Endothelial cell of umbilical vein (primary cell): Measurements from ENCODE around the gene CFAP99. TPM values are rescaled to one million over a fixed set of nuclear protein-coding genes. Genes with fewer than 3 reads are reported as not detected.
A peak's percentile ranks its signal among the peaks of the same experiment; 100 is the strongest.

Experiments
- BruUV-seq: library from RNA; stranded (reverse); fragments of 400-500 nt; replicated peaks from 2 replicates; lab custom pipeline; 2021; lab: Mats Ljungman, UMichigan
- CTCF ChIA-PET: fragments of 300-600, 350-600 bp; sonication (Branson Sonifier 250); formaldehyde crosslinking; loops from one replicate; lab custom pipeline; 2021; ENCODE audit warnings: antibody characterized with exemption, inconsistent platforms; lab: Charles Lee
- POLR2A ChIA-PET: fragments of 300-600, 350-600 bp; sonication (Branson Sonifier 250); formaldehyde crosslinking; loops from one replicate; lab custom pipeline; 2021; ENCODE audit warnings: antibody characterized with exemption, inconsistent platforms; lab: Charles Lee
- DNase-seq: peaks from one replicate; pipeline ENCODE4 v3.0.0-alpha.2; 2011; ENCODE audit warnings: low read depth, low spot score
- FAIRE-seq: peaks from 2 replicates; lab custom pipeline; 2011; peaks lifted over from hg19 to GRCh38; lab: Jason Lieb, UNC
- H2AFZ ChIP-seq: 2 replicates; pipeline ENCODE4 v1.6.0; 2012; ENCODE audit warnings: low read depth, low read length, control low read depth, inconsistent platforms
- H3K27ac ChIP-seq: 2 replicates; pipeline ENCODE4 v1.5.1; 2011; ENCODE audit warnings: low read depth, mild to moderate bottlenecking, control low read depth, low read length, moderate library complexity; ENCODE audit not compliant: insufficient read depth
- H3K27me3 ChIP-seq, 2 experiments: 2 replicates each; pipeline versions ENCODE4 v1.6.0 to v1.6.1; 2011; ENCODE audit warnings: low read length in 2 of 2, mixed read lengths in 1 of 2; ENCODE audit not compliant: control insufficient read depth in 2 of 2, insufficient read depth in 2 of 2
- H3K36me3 ChIP-seq, 2 experiments: 2 replicates in 1 of 2; 3 replicates in 1 of 2; pipeline ENCODE4 v1.5.1; 2011; ENCODE audit warnings: low read length in 2 of 2, mild to moderate bottlenecking in 1 of 2, moderate library complexity in 1 of 2; ENCODE audit not compliant: control insufficient read depth in 2 of 2, insufficient read depth in 2 of 2; ENCODE audit errors: extremely low read depth in 1 of 2
- H3K4me1 ChIP-seq: 3 replicates; pipeline ENCODE4 v1.5.1; 2011; ENCODE audit warnings: mild to moderate bottlenecking, low read length; ENCODE audit not compliant: control insufficient read depth, insufficient read depth; ENCODE audit errors: extremely low read depth
- H3K4me2 ChIP-seq: 2 replicates; pipeline ENCODE4 v1.6.1; 2011; ENCODE audit warnings: low read length, control low read depth, mixed read lengths; ENCODE audit not compliant: insufficient read depth
- H3K4me3 ChIP-seq, 3 experiments: fragments of 200-600 bp in 1 of 3; sonication (generic), shearing (Covaris generic) in 1 of 3; replicated peaks in 1 of 3; 2 replicates each; pipeline ENCODE4 v1.5.1; 2011 to 2016; ENCODE audit warnings: control low read depth in 3 of 3, low read length in 3 of 3, mild to moderate bottlenecking in 2 of 3, inconsistent platforms in 1 of 3, low read depth in 1 of 3, moderate library complexity in 1 of 3; ENCODE audit not compliant: insufficient read depth in 1 of 3
- H3K79me2 ChIP-seq: 2 replicates; pipeline ENCODE4 v1.6.0; 2012; ENCODE audit warnings: low read length, inconsistent platforms; ENCODE audit not compliant: control insufficient read depth, insufficient read depth
- H3K9ac ChIP-seq: replicated peaks from 2 replicates; pipeline ENCODE3; 2011; ENCODE audit warnings: low read length, control low read depth; ENCODE audit not compliant: insufficient read depth; ENCODE audit errors: extremely low read depth
- H3K9me1 ChIP-seq: replicated peaks from 3 replicates; pipeline ENCODE4 v1.6.0; 2011; ENCODE audit warnings: mild to moderate bottlenecking, low read length; ENCODE audit not compliant: control insufficient read depth, insufficient read depth; ENCODE audit errors: extremely low read depth
- H3K9me3 ChIP-seq: replicated peaks from 2 replicates; pipeline ENCODE4 v1.5.1; 2012; ENCODE audit warnings: low read length, inconsistent platforms; ENCODE audit not compliant: control insufficient read depth, insufficient read depth
- H4K20me1 ChIP-seq: replicated peaks from 2 replicates; pipeline ENCODE3; 2011; ENCODE audit warnings: mild to moderate bottlenecking, low read length; ENCODE audit not compliant: control insufficient read depth, insufficient read depth; ENCODE audit errors: extremely low read depth
- EZH2 ChIP-seq: IDR thresholded peaks from 2 replicates; pipeline ENCODE4 v1.6.1; 2012; ENCODE audit warnings: borderline replicate concordance, low read depth, mild to moderate bottlenecking, moderate library complexity, low read length, inconsistent platforms; ENCODE audit not compliant: severe bottlenecking
- FOS ChIP-seq: IDR thresholded peaks from 2 replicates; pipeline ENCODE4 v1.6.1; 2011; ENCODE audit warnings: mild to moderate bottlenecking, low read length, moderate library complexity, borderline replicate concordance; ENCODE audit not compliant: insufficient read depth
- GATA2 ChIP-seq: IDR thresholded peaks from 2 replicates; pipeline ENCODE4 v1.7.0; 2011; ENCODE audit warnings: low read depth, mild to moderate bottlenecking, moderate library complexity, mixed read lengths, low read length; ENCODE audit not compliant: insufficient read length, insufficient read depth
- JUN ChIP-seq: IDR thresholded peaks from 2 replicates; pipeline ENCODE4 v1.6.1; 2011; ENCODE audit warnings: borderline replicate concordance, low read depth; ENCODE audit not compliant: insufficient read length, insufficient read depth
- MYC ChIP-seq: IDR thresholded peaks from one replicate; pipeline ENCODE4 v1.6.1; 2011; ENCODE audit warnings: mild to moderate bottlenecking, low read depth, low read length
- POLR2A ChIP-seq: IDR thresholded peaks from 2 replicates; pipeline ENCODE4 v1.6.1; 2012; ENCODE audit warnings: low read depth, mild to moderate bottlenecking, control low read depth, low read length
- POLR2AphosphoS5 ChIP-seq: IDR thresholded peaks from 2 replicates; pipeline ENCODE4 v1.6.1; 2012; ENCODE audit warnings: low read depth, mild to moderate bottlenecking, control low read depth, low read length, moderate library complexity; ENCODE audit not compliant: insufficient read depth
- dilution Hi-C: fragments of 300-500 bp; cut with MboI; formaldehyde crosslinking; loops from one replicate; pipeline ENCODE4 v1.15.0; 2019; ENCODE audit warnings: low sequenced_read_pairs; ENCODE audit not compliant: extremely low pct_ligation_motif_present
- intact Hi-C: fragments of 100-400 bp; cut with micrococcal nuclease; formaldehyde crosslinking; loops from one replicate; pipeline ENCODE4 v1.10.0; 2022
- polyA plus RNA-seq, 4 experiments: library from polyadenylated mRNA; depleted of rRNA in 3 of 4; stranded (reverse) in 3 of 4; unstranded in 1 of 4; fragments of >200 nt; gene quantifications; 2 replicates each; pipeline versions ENCODE4 v1.2.1 to v1.2.3, GENCODE V29; 2011 to 2012; ENCODE audit warnings: missing spikeins in 1 of 4
- total RNA-seq: library from RNA; stranded (reverse); gene quantifications from 2 replicates; pipeline ENCODE4 v1.2.3, GENCODE V29; 2021
- TF ChIP-seq, protein P1 (sequence below): IDR thresholded peaks from 2 replicates; pipeline ENCODE4 v1.6.1; 2011; ENCODE audit not compliant: insufficient read depth, insufficient read length
- TF ChIP-seq, protein P2 (sequence below), 2 donors: IDR thresholded peaks; 1 replicate in 1 of 2; 2 replicates in 1 of 2; pipeline ENCODE4 v1.5.1; 2011; ENCODE audit warnings: low read length in 2 of 2, mild to moderate bottlenecking in 2 of 2, moderate library complexity in 2 of 2, control low read depth in 1 of 2, inconsistent platforms in 1 of 2, low read depth in 1 of 2; ENCODE audit not compliant: insufficient read depth in 1 of 2; ENCODE audit errors: extremely low read depth in 1 of 2

The CFAP99 gene
- total and polyA plus RNA-seq, 2 donors (not counting 3 experiments of a cell fraction or from before 2014, with no cell fraction given), result 0.03 TPM; not detected in 1

DNA sequence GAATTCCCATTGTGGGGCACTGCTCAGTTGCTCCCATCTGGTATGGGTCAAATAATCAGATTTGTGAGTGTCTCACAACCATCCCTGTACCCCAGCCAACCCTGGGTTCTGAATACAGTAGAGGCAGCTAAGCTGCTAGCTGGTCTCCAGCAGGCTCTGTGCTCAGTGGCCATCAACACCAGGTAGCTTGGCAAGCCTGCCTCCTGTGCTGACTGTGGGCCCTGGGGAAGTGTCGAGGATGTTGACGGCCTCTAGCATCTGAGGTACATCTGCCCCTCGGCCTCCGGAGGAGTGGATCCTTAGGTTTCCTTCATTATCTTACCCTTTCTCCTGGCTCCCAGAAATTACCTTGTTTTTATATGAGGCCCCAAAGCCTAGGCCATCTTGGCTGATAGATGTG, 63.4 kb downstream of the CFAP99 start:
- peaks cover 99% of the 10 kb centered on the region for H3K79me2 ChIP-seq
- H2AFZ ChIP-seq, result no peak overlapping the region
- H3K27ac ChIP-seq, result peak overlapping the region; percentile 39
- H4K20me1 ChIP-seq, result peaks cover 9% of the 10 kb centered on the region
- no peaks in the 10 kb centered on the region for H3K36me3 ChIP-seq
- H3K4me2 ChIP-seq, result peak overlapping the region; percentile 47
- H3K27me3 ChIP-seq, result no peaks in the 10 kb centered on the region
- H3K9ac ChIP-seq, result no peak overlapping the region
- intact Hi-C loops (loop anchor here (2.0 kb wide), 1 partner anchor 13 kb away; the partner anchor contains the start of gene RNF4), dilution Hi-C loops (no loop called here)
- H3K9me1 ChIP-seq, result no peaks in the 10 kb centered on the region
- DNase-seq (no peak), FAIRE-seq (no peak)
- BruUV-seq, result no TSS peak
- no peaks in the 10 kb centered on the region for H3K9me3 ChIP-seq
- H3K4me1 ChIP-seq, result peaks cover 31% of the 10 kb centered on the region
- CTCF ChIA-PET, result interaction anchor here (0.7 to 1.8 kb wide), 4 partner anchors 10 to 24 kb away, joined by 3 to 11 read pairs (median 3); no protein-coding TSS in a partner anchor
- POLR2A ChIA-PET, result no interaction called here
- TF ChIP-seq, protein P1, sequence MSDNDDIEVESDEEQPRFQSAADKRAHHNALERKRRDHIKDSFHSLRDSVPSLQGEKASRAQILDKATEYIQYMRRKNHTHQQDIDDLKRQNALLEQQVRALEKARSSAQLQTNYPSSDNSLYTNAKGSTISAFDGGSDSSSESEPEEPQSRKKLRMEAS, result no peak
- TF ChIP-seq GATA2 (no peak), POLR2A (no peak), JUN (no peak), FOS (no peak), EZH2 (no peak), MYC (no peak), POLR2AphosphoS5 (no peak)
- TF ChIP-seq, protein P2, sequence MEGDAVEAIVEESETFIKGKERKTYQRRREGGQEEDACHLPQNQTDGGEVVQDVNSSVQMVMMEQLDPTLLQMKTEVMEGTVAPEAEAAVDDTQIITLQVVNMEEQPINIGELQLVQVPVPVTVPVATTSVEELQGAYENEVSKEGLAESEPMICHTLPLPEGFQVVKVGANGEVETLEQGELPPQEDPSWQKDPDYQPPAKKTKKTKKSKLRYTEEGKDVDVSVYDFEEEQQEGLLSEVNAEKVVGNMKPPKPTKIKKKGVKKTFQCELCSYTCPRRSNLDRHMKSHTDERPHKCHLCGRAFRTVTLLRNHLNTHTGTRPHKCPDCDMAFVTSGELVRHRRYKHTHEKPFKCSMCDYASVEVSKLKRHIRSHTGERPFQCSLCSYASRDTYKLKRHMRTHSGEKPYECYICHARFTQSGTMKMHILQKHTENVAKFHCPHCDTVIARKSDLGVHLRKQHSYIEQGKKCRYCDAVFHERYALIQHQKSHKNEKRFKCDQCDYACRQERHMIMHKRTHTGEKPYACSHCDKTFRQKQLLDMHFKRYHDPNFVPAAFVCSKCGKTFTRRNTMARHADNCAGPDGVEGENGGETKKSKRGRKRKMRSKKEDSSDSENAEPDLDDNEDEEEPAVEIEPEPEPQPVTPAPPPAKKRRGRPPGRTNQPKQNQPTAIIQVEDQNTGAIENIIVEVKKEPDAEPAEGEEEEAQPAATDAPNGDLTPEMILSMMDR (IDR thresholded peaks at IDR 0.05; ENCODE audit: extremely low read depth in 1 of 2, insufficient read depth in 1 of 2, low read depth in 1 of 2, low read length in 2 of 2), result no peak
- H3K4me3 ChIP-seq, result no peak overlapping the region
